ENCODE data around the gene AP5S1. TPM values are rescaled to one million over a fixed set of nuclear protein-coding genes. Genes with fewer than 3 reads are reported as not detected.

The AP5S1 gene
- total and polyA plus RNA-seq, 2 of the 13 experiments (the other 11 are each of a cell fraction or from before 2014, with no cell fraction given): 7.9 to 23.2 TPM

GRCh38 chr20:3783511-3784195 lies 36.7 kb upstream of the AP5S1 start (continued):
- TF ChIP-seq SNAPC4 (CRISPR knock-in tag; IDR thresholded peaks at IDR 0.05): no peak
- TF ChIP-seq FOXK1 (CRISPR knock-in tag; IDR thresholded peaks at IDR 0.05; ENCODE audit: borderline replicate concordance, low read depth): no peak
- TF ChIP-seq KDM3A (CRISPR knock-in tag; IDR thresholded peaks at IDR 0.05; ENCODE audit: low read depth): no peak
- TF ChIP-seq ZNF607 (CRISPR knock-in tag; IDR thresholded peaks at IDR 0.05; ENCODE audit: borderline replicate concordance): peak; percentile 31; the same call in 1 of the 2 replicates
- TF ChIP-seq ZNF430 (CRISPR knock-in tag; IDR thresholded peaks at IDR 0.05): no peak
- no peak for TF ChIP-seq ZNF225 (CRISPR knock-in tag; IDR thresholded peaks at IDR 0.05)
- TF ChIP-seq ZNF713 (CRISPR knock-in tag; IDR thresholded peaks at IDR 0.05): no peak
- TF ChIP-seq ZNF382 (CRISPR knock-in tag; IDR thresholded peaks at IDR 0.05; ENCODE audit: borderline replicate concordance): no peak
- TF ChIP-seq PTBP1 (IDR thresholded peaks at IDR 0.05; ENCODE audit: low read depth, low read length, poor library complexity, severe bottlenecking): no peak
- TF ChIP-seq ZNF710 (CRISPR knock-in tag; IDR thresholded peaks at IDR 0.05; ENCODE audit: borderline replicate concordance): peak; percentile 8; the same call in 1 of the 2 replicates
- peak; percentile 6; the same call in 1 of the 2 replicates for TF ChIP-seq NR2F6 (IDR thresholded peaks at IDR 0.05)
- TF ChIP-seq NR2F6 (CRISPR knock-in tag; IDR thresholded peaks at IDR 0.05): no peak
- TF ChIP-seq ZNF354B (CRISPR knock-in tag; IDR thresholded peaks at IDR 0.05): no peak
- TF ChIP-seq RBM22 (optimal IDR thresholded peaks at IDR 0.05; ENCODE audit: low read length): peak; percentile 1
- peak; percentile 20 for TF ChIP-seq POLR2AphosphoS5 (IDR thresholded peaks at IDR 0.05; ENCODE audit: low read depth, low read length)
- no peak for TF ChIP-seq HOXD1 (CRISPR knock-in tag; IDR thresholded peaks at IDR 0.05)
- TF ChIP-seq ZMAT3 (CRISPR knock-in tag; conservative IDR thresholded peaks at IDR 0.05): no peak
- TF ChIP-seq ZC3H13 (CRISPR knock-in tag; IDR thresholded peaks at IDR 0.05): peak; percentile 88
- TF ChIP-seq KLF11 (CRISPR knock-in tag; IDR thresholded peaks at IDR 0.05): no peak
- TF ChIP-seq E2F2 (CRISPR knock-in tag; IDR thresholded peaks at IDR 0.05; ENCODE audit: borderline replicate concordance): no peak

All from HepG2 (cell line).